GM18508 (cell line): Measurements from ENCODE around the gene WDR18.

ENCODE experiments used
- ATAC-seq: cut with Tn5 transposase; IDR thresholded peaks from one replicate; pipeline ENCODE4 v1.9.1; 2021; ENCODE audit warnings: moderate number of reproducible peaks; ENCODE audit not compliant: insufficient read depth, unreplicated experiment

The WDR18 gene

GRCh38 chr19:963486-963951 lies 20.6 kb upstream of the WDR18 start:
- ATAC-seq, result no peak

GRCh38 chr19:964116-964520 lies 20.0 kb upstream of the WDR18 start:
- no peak for ATAC-seq

- no peak for ATAC-seq
Measured at GRCh38 chr19:964761-965694, 19.1 kb upstream of the WDR18 start.

- ATAC-seq, result no peak
Measured at GRCh38 chr19:966485-967088, 17.6 kb upstream of the WDR18 start.

GRCh38 chr19:970695-971094 lies 13.4 kb upstream of the WDR18 start:
- ATAC-seq, result no peak

- no peak for ATAC-seq
Measured at GRCh38 chr19:971795-972194, 12.3 kb upstream of the WDR18 start.

- ATAC-seq, result no peak
Measured at GRCh38 chr19:972281-972680, 11.9 kb upstream of the WDR18 start.

GRCh38 chr19:973726-974563 lies 10.2 kb upstream of the WDR18 start:
- ATAC-seq, result no peak

GRCh38 chr19:974564-975257 lies 9.4 kb upstream of the WDR18 start:
- no peak for ATAC-seq

GRCh38 chr19:976476-976875 lies 7.7 kb upstream of the WDR18 start:
- no peak for ATAC-seq

- ATAC-seq, result no peak
Measured at GRCh38 chr19:977058-977464, 7.1 kb upstream of the WDR18 start.

GRCh38 chr19:979318-979741 lies 4.8 kb upstream of the WDR18 start:
- ATAC-seq, result no peak

GRCh38 chr19:980133-980998 lies 3.8 kb upstream of the WDR18 start:
- ATAC-seq, result no peak

GRCh38 chr19:982567-983170 lies 1.5 kb upstream of the WDR18 start:
- ATAC-seq, result no peak

GRCh38 chr19:986083-986482 lies 1.9 kb downstream of the WDR18 start:
- no peak for ATAC-seq

GRCh38 chr19:988081-988480 lies 3.9 kb downstream of the WDR18 start:
- ATAC-seq, result no peak

GRCh38 chr19:988510-988909 lies 4.4 kb downstream of the WDR18 start:
- no peak for ATAC-seq

- ATAC-seq, result no peak
Measured at GRCh38 chr19:989381-990081, 5.4 kb downstream of the WDR18 start.
